PFSK-1 (cell line): ENCODE measurements around the gene TGFBRAP1.
A peak's percentile ranks its signal among the peaks of the same experiment; 100 is the strongest.

Experiments
- FOXP2 ChIP-seq: optimal IDR thresholded peaks from 2 replicates; pipeline ENCODE3; 2011; ENCODE audit warnings: borderline replicate concordance, control low read depth, inconsistent platforms; ENCODE audit not compliant: insufficient read depth; ENCODE audit errors: extremely low read length, extremely low read depth
- POLR2AphosphoS5 ChIP-seq: IDR thresholded peaks from 2 replicates; pipeline ENCODE4 v1.6.1; 2012; ENCODE audit warnings: low read depth, mild to moderate bottlenecking, control low read depth, low read length, moderate library complexity
- SIN3A ChIP-seq: IDR thresholded peaks from 2 replicates; pipeline ENCODE4 v1.6.1; 2012; ENCODE audit warnings: mild to moderate bottlenecking, low read length, moderate library complexity, borderline replicate concordance; ENCODE audit not compliant: insufficient read depth
- TAF1 ChIP-seq: IDR thresholded peaks from 2 replicates; pipeline ENCODE4 v1.6.1; 2012; ENCODE audit warnings: low read length, control low read depth, borderline replicate concordance; ENCODE audit not compliant: insufficient read depth
- TF ChIP-seq, protein P1 (sequence below), 2 experiments: IDR thresholded peaks; 2 replicates each; pipeline versions ENCODE4 v1.6.1 to v1.8.0; 2011 to 2012; ENCODE audit warnings: low read depth in 2 of 2, low read length in 2 of 2, control low read depth in 1 of 2, inconsistent platforms in 1 of 2, mild to moderate bottlenecking in 1 of 2, moderate library complexity in 1 of 2; ENCODE audit not compliant: insufficient read depth in 1 of 2

The TGFBRAP1 gene

DNA sequence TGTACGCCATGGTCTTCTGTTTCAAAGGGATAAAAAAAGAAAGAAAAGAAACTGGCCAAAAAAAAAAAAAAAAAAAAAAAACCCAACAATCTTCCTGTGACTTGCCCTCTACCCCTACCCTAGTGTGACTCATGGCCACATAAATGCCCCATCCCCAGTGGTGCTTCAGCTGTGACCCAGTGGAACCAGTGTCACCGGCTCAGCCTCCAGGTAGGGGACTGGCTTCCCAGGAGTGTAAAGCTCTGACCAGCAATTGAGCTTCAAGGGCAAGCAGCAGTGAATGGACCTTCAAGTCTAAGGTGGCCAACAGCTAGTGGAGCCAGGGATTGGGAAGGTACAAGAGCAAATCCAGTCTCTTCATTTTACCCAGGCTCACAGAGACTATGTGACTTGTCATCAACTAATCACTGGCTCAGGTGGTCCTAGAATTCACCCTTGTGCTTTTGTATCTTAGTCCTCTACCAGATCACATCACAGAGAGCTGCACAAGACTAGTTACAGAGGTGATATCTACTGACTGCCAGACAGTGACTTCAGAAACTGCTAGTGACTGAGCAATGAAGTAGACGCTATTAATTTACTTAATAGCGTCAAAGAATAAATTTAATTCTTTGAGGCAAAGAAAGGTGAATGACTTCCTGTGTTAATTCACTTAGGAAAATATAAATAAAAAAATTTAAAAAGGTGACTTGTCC lies 1.3 kb upstream of the TGFBRAP1 start:
- TF ChIP-seq POLR2AphosphoS5: no peak
- no peak for TF ChIP-seq TAF1
- TF ChIP-seq, protein P1, sequence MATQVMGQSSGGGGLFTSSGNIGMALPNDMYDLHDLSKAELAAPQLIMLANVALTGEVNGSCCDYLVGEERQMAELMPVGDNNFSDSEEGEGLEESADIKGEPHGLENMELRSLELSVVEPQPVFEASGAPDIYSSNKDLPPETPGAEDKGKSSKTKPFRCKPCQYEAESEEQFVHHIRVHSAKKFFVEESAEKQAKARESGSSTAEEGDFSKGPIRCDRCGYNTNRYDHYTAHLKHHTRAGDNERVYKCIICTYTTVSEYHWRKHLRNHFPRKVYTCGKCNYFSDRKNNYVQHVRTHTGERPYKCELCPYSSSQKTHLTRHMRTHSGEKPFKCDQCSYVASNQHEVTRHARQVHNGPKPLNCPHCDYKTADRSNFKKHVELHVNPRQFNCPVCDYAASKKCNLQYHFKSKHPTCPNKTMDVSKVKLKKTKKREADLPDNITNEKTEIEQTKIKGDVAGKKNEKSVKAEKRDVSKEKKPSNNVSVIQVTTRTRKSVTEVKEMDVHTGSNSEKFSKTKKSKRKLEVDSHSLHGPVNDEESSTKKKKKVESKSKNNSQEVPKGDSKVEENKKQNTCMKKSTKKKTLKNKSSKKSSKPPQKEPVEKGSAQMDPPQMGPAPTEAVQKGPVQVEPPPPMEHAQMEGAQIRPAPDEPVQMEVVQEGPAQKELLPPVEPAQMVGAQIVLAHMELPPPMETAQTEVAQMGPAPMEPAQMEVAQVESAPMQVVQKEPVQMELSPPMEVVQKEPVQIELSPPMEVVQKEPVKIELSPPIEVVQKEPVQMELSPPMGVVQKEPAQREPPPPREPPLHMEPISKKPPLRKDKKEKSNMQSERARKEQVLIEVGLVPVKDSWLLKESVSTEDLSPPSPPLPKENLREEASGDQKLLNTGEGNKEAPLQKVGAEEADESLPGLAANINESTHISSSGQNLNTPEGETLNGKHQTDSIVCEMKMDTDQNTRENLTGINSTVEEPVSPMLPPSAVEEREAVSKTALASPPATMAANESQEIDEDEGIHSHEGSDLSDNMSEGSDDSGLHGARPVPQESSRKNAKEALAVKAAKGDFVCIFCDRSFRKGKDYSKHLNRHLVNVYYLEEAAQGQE (IDR thresholded peaks at IDR 0.05; ENCODE audit: insufficient read depth in 1 of 2, low read depth in 2 of 2, low read length in 2 of 2): no peak
- no peak for TF ChIP-seq SIN3A
- no peak for TF ChIP-seq FOXP2

DNA sequence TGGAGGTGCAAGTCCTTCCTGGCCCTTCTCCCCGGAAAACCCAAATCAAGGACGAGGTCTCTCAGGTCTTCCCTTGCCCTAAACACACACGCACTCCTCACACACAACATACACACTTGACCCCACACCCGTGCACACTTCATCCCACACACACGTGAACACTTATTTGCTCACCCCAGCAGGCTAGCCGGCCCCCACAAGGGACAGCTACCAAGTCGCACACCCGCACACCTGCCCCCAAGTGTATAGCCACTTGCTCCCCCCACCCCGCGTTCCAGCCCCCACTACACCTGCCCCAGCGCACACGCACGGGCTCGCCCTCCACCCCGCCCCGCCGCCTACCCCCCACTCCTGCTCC lies 359 bp downstream of the TGFBRAP1 start:
- TF ChIP-seq FOXP2: no peak
- TF ChIP-seq, protein P1 (IDR thresholded peaks at IDR 0.05; ENCODE audit: insufficient read depth in 1 of 2, low read depth in 2 of 2, low read length in 2 of 2): no peak
- no peak for TF ChIP-seq SIN3A
- TF ChIP-seq TAF1: no peak
- TF ChIP-seq POLR2AphosphoS5: no peak

DNA sequence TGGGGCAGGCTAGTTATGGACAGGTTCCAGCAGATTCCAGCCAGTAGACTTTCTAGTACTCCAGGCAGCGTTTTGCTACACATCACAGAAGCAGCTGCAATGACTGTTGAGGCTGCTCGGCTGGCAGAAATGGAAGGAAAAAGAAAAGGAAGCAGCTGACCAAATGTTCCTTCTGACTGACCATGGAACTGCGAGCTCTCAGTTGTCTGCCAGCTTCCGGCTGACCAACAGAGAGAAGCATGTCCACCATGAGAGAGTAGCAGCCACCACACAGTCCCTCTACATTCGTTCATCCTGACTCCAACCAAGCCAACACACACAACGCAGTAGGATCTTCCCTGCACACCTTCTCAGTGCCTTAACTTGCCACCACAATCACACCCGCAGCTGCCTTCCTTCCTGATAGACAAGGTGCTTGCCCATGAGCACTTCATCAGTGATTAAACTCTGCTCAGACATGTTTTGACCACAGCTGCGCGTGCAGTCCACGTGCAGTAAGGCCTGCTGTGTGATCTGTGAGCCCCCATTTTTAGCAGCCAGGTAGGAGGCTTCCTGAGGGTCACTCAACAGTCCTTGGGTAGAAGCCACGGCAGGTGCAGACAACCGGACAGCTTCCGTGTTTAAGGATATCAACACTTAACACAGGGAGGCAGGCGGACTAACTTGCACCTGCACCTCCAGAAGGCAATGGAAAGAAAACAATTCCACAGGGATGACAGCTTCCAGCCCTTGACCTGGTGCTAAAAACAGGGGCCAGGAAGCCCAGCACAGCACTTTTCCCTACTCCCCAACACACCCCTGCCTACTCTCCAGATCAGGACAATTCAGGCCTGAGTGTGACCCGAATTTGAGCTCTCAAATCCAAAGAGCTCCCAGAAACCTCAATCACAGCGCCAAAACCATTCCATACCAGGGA lies 996 bp downstream of the TGFBRAP1 start:
- TF ChIP-seq FOXP2 (no peak), POLR2AphosphoS5 (0 out of 2 replicates have a peak, but pooled peaks have one; percentile 22), SIN3A (no peak), TAF1 (0 out of 2 replicates have a peak, but pooled peaks have one; percentile 52)
- TF ChIP-seq, protein P1 (IDR thresholded peaks at IDR 0.05; ENCODE audit: insufficient read depth in 1 of 2, low read depth in 2 of 2, low read length in 2 of 2): no peak; a peak in 1 of 4 replicates

DNA sequence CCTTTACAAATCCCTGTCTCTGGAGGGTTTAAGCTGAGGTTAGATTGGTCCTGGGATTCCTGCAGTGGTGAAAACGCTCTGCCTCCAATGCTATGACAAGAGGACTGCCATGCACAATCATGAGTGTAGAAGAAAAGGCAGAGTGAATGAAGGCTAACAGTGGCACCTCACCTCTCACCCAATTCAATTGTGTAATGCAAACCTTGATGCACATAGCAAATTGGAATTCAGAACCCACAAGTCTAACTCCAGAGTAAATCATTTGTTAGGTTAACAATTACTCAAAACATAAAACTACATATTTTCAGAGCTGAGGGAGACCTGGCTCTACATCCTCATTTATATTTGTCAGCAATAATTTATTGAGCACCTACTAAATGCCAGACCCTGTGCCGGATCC lies 1.8 kb downstream of the TGFBRAP1 start:
- no peak for TF ChIP-seq POLR2AphosphoS5
- TF ChIP-seq FOXP2: no peak
- TF ChIP-seq, protein P1 (IDR thresholded peaks at IDR 0.05; ENCODE audit: insufficient read depth in 1 of 2, low read depth in 2 of 2, low read length in 2 of 2): no peak
- TF ChIP-seq TAF1: no peak
- no peak for TF ChIP-seq SIN3A
